DLD1 (cell line): ENCODE data around the gene PHF1.

Source experiments
- in situ Hi-C: cut with HindIII; loops from 2 replicates; pipeline ENCODE4 v1.10.0; 2017; ENCODE audit warnings: low sequenced_read_pairs

The PHF1 gene

GRCh38 chr6:33430991-33431879 lies 20.4 kb downstream of the PHF1 start:
- in situ Hi-C loops: no loop called here

GRCh38 chr6:33431880-33432541 lies 21.2 kb downstream of the PHF1 start:
- in situ Hi-C loops: no loop called here

GRCh38 chr6:33432546-33432945 lies 21.7 kb downstream of the PHF1 start:
- in situ Hi-C loops: no loop called here

- in situ Hi-C loops: no loop called here
Measured at GRCh38 chr6:33433001-33433543, 22.3 kb downstream of the PHF1 start.

- in situ Hi-C loops: no loop called here
Measured at GRCh38 chr6:33433544-33434191, 22.9 kb downstream of the PHF1 start.

GRCh38 chr6:33434961-33435360 lies 24.1 kb downstream of the PHF1 start:
- in situ Hi-C loops: no loop called here

- in situ Hi-C loops: no loop called here
Measured at GRCh38 chr6:33437666-33438065, 26.9 kb downstream of the PHF1 start.

- in situ Hi-C loops: no loop called here
Measured at GRCh38 chr6:33438978-33439594, 28.3 kb downstream of the PHF1 start.

GRCh38 chr6:33439956-33440648 lies 29.3 kb downstream of the PHF1 start:
- in situ Hi-C loops: no loop called here

- in situ Hi-C loops: no loop called here
Measured at GRCh38 chr6:33440649-33441309, 30.0 kb downstream of the PHF1 start.

- in situ Hi-C loops: no loop called here
Measured at GRCh38 chr6:33441457-33441856, 30.6 kb downstream of the PHF1 start.

- in situ Hi-C loops: no loop called here
Measured at GRCh38 chr6:33442283-33442682, 31.5 kb downstream of the PHF1 start.

GRCh38 chr6:33443025-33443424 lies 32.2 kb downstream of the PHF1 start:
- in situ Hi-C loops: no loop called here

- in situ Hi-C loops: no loop called here
Measured at GRCh38 chr6:33443619-33444504, 33.0 kb downstream of the PHF1 start.

GRCh38 chr6:33445119-33445603 lies 34.3 kb downstream of the PHF1 start:
- in situ Hi-C loops: no loop called here

GRCh38 chr6:33446356-33446755 lies 35.5 kb downstream of the PHF1 start:
- in situ Hi-C loops: no loop called here

- in situ Hi-C loops: no loop called here
Measured at GRCh38 chr6:33450434-33450833, 39.6 kb downstream of the PHF1 start.

GRCh38 chr6:33451606-33452005 lies 40.8 kb downstream of the PHF1 start:
- in situ Hi-C loops: no loop called here

- in situ Hi-C loops: no loop called here
Measured at GRCh38 chr6:33452496-33452895, 41.7 kb downstream of the PHF1 start.
